Peyer's patch (tissue), 4 donors: ENCODE results near the gene DOCK1.

Experiments
- CTCF ChIP-seq, 6 experiments: fragments of 450-650 bp in 4 of 6; fragments of 200-600 bp in 2 of 6; sonication (generic) in 1 of 6; IDR thresholded peaks; one replicate each; pipeline ENCODE4 v1.5.1; 2017 to 2019; ENCODE audit warnings: antibody characterized with exemption in 6 of 6, mild to moderate bottlenecking in 3 of 6, moderate library complexity in 1 of 6
- POLR2A ChIP-seq, 2 donors: fragments of 450-650 bp; IDR thresholded peaks; one replicate each; pipeline ENCODE4 v1.5.1; 2017; ENCODE audit warnings: antibody characterized with exemption in 2 of 2, mild to moderate bottlenecking in 2 of 2, moderate library complexity in 2 of 2

DNA sequence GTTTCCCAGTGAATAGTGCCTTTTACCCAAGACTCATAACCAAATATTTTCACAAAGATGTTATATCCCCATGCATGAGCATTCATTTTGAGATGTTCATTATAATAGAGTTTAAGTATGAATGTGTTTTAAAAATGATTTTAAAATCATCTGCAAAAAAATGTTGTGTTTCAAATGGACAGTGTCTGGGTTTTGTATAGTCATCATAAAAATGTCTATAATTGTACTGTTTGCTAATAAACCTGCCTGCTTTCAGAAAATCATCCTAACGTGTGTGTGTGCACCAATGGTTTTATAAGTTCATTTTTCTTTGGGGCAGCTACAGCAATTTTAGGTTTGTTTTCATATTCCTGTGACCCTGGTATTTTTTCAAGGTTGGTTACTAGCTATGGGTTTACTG lies 228.0 kb downstream of the DOCK1 start:
- TF ChIP-seq POLR2A (IDR thresholded peaks at IDR 0.05) = no peak
- no peak for TF ChIP-seq CTCF (IDR thresholded peaks at IDR 0.05)
